ENCODE measurements around the gene ALOX12B. TPM values are rescaled to one million over a fixed set of nuclear protein-coding genes. Genes with fewer than 3 reads are reported as not detected.

The ALOX12B gene
- polyA plus RNA-seq, 2 of the 4 experiments (the other 2 are of a cell fraction), result 0.63 to 1.0 TPM

DNA sequence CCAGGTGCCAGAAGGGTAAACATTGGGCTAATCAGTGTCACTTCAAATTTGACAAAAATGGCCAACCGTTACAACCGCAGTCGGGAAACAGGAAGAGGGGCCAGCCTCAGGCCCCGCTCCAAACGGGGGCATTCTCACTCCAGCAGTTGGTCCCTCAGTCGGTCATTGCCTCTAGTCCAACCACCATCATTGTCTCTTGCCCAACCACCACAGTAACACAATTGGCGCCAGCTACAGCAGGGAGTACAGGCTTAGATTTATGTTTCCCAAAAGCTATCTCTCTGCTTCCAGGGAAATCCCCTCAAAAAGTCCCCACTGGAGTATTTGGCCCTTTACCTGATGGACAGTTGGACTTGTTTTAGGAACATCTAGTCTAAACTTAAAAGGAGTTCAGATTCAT is 28.4 kb downstream of the ALOX12B start:
- no peak for DNase-seq (ENCODE audit: low read depth in 1 of 2, low spot score in 1 of 2)
- no peak for FAIRE-seq
- ATAC-seq, result no peak
- POLR2A ChIA-PET, result no interaction called here
- H3K4me2 ChIP-seq, result no peak overlapping the region
- WGBS (ENCODE audit: missing lambda C conversion rate), result 21% methylated on average over 7 of the region's 7 CpGs
- CTCF ChIA-PET, result interaction anchor here (0.6 to 13.8 kb wide), 33 partner anchors 7 to 944 kb away, joined by 3 to 682 read pairs (median 13); partner anchors contain the start of genes ALOX12B, ALOX15B, ALOXE3 and CNTROB
- peaks cover 6% of the 10 kb centered on the region; the same call in 2 of the 3 replicates for H3K4me1 ChIP-seq
- H3K27ac ChIP-seq, result no peak overlapping the region
- TF ChIP-seq ZFP36 (IDR thresholded peaks at IDR 0.05; ENCODE audit: borderline replicate concordance, partially characterized antibody) (no peak), HDAC2 (IDR thresholded peaks at IDR 0.05) (no peak), RCOR1 (IDR thresholded peaks at IDR 0.05; ENCODE audit: low read depth, low read length) (no peak), NR3C1 (IDR thresholded peaks at IDR 0.05) (no peak), CHD2 (IDR thresholded peaks at IDR 0.05; ENCODE audit: low read length, partially characterized antibody) (no peak), ELK1 (IDR thresholded peaks at IDR 0.05; ENCODE audit: low read depth, low read length) (no peak), EP300 (IDR thresholded peaks at IDR 0.05) (no peak), MAX (IDR thresholded peaks at IDR 0.05) (no peak), RARB (CRISPR knock-in tag; IDR thresholded peaks at IDR 0.05) (no peak), KDM5A (IDR thresholded peaks at IDR 0.05) (no peak), BHLHE40 (IDR thresholded peaks at IDR 0.05; ENCODE audit: low read depth, low read length) (no peak), KDM1A (IDR thresholded peaks at IDR 0.05; ENCODE audit: low read depth) (no peak), CBX2 (IDR thresholded peaks at IDR 0.05; ENCODE audit: borderline replicate concordance, low read depth) (no peak), NFE2L2 (conservative IDR thresholded peaks at IDR 0.05; ENCODE audit: low read length) (no peak), MAFK (IDR thresholded peaks at IDR 0.05; ENCODE audit: partially characterized antibody) (no peak), HOXA7 (CRISPR knock-in tag; IDR thresholded peaks at IDR 0.05) (no peak)
- TF ChIP-seq, protein P1, sequence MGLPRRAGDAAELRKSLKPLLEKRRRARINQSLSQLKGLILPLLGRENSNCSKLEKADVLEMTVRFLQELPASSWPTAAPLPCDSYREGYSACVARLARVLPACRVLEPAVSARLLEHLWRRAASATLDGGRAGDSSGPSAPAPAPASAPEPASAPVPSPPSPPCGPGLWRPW (IDR thresholded peaks at IDR 0.05), result no peak
- TF ChIP-seq, protein P2, sequence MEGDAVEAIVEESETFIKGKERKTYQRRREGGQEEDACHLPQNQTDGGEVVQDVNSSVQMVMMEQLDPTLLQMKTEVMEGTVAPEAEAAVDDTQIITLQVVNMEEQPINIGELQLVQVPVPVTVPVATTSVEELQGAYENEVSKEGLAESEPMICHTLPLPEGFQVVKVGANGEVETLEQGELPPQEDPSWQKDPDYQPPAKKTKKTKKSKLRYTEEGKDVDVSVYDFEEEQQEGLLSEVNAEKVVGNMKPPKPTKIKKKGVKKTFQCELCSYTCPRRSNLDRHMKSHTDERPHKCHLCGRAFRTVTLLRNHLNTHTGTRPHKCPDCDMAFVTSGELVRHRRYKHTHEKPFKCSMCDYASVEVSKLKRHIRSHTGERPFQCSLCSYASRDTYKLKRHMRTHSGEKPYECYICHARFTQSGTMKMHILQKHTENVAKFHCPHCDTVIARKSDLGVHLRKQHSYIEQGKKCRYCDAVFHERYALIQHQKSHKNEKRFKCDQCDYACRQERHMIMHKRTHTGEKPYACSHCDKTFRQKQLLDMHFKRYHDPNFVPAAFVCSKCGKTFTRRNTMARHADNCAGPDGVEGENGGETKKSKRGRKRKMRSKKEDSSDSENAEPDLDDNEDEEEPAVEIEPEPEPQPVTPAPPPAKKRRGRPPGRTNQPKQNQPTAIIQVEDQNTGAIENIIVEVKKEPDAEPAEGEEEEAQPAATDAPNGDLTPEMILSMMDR (IDR thresholded peaks at IDR 0.05), result no peak
- TF ChIP-seq, protein P3, sequence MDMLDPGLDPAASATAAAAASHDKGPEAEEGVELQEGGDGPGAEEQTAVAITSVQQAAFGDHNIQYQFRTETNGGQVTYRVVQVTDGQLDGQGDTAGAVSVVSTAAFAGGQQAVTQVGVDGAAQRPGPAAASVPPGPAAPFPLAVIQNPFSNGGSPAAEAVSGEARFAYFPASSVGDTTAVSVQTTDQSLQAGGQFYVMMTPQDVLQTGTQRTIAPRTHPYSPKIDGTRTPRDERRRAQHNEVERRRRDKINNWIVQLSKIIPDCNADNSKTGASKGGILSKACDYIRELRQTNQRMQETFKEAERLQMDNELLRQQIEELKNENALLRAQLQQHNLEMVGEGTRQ (IDR thresholded peaks at IDR 0.05), result no peak
- no peak overlapping the region for H3K4me3 ChIP-seq
- H3K9me3 ChIP-seq, result no peaks in the 10 kb centered on the region

GRCh38 chr17:8057691-8058114 is 29.8 kb downstream of the ALOX12B start:
- CTCF ChIA-PET, result interaction anchor here (0.6 to 13.8 kb wide), 73 partner anchors 8 to 1013 kb away, joined by 3 to 682 read pairs (median 5); partner anchors contain the start of genes ALOX12B, ALOX15B, ALOXE3 and CNTROB
- ATAC-seq (peak; percentile 67 to 93), FAIRE-seq (peak; percentile 100), DNase-seq (ENCODE audit: low read depth in 1 of 2, low spot score in 1 of 2) (peak; percentile 88 to 97)
- Histone ChIP-seq H3K4me1 (peaks cover 6% of the 10 kb centered on the region; the same call in 2 of the 3 replicates), H3K9me3 (no peaks in the 10 kb centered on the region), H3K27ac (no peak overlapping the region; a peak in 1 of 6 replicates), H3K4me3 (peak overlapping the region; percentile 16; the same call in 2 of the 3 replicates), H3K4me2 (peak overlapping the region; percentile 65)
- POLR2A ChIA-PET, result interaction anchor here (1.0 to 1.4 kb wide), 3 partner anchors 21 to 145 kb away, joined by 3 to 6 read pairs (median 3); no protein-coding TSS in a partner anchor
- no peak for TF ChIP-seq FOSB (CRISPR knock-in tag; IDR thresholded peaks at IDR 0.05)
- TF ChIP-seq RFX5 (IDR thresholded peaks at IDR 0.05), result no peak
- peak in 1 of 2 experiments; percentile 72; a peak in 1 of 4 replicates for TF ChIP-seq CEBPB (IDR thresholded peaks at IDR 0.05)
- peak; percentile 78 for TF ChIP-seq SMC3 (IDR thresholded peaks at IDR 0.05)
- TF ChIP-seq, protein P4, sequence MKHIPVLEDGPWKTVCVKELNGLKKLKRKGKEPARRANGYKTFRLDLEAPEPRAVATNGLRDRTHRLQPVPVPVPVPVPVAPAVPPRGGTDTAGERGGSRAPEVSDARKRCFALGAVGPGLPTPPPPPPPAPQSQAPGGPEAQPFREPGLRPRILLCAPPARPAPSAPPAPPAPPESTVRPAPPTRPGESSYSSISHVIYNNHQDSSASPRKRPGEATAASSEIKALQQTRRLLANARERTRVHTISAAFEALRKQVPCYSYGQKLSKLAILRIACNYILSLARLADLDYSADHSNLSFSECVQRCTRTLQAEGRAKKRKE (CRISPR knock-in tag; IDR thresholded peaks at IDR 0.05; ENCODE audit: low read depth), result no peak
- TF ChIP-seq CBX8 (IDR thresholded peaks at IDR 0.05), result no peak
- no peak for TF ChIP-seq EHF (CRISPR knock-in tag; IDR thresholded peaks at IDR 0.05)
- TF ChIP-seq, protein P2 (IDR thresholded peaks at IDR 0.05), result peak; percentile 93
- peak; percentile 75; the same call in 1 of the 2 replicates for TF ChIP-seq MYC (IDR thresholded peaks at IDR 0.05; ENCODE audit: borderline replicate concordance, low read length)
- no peak for TF ChIP-seq MAZ (IDR thresholded peaks at IDR 0.05; ENCODE audit: borderline replicate concordance, low read depth, low read length)
- no peak for TF ChIP-seq ZSCAN20 (CRISPR knock-in tag; IDR thresholded peaks at IDR 0.05)
- peak; percentile 72 for TF ChIP-seq MAX (IDR thresholded peaks at IDR 0.05)
- TF ChIP-seq RAD21 (conservative IDR thresholded peaks at IDR 0.05 in 1 of 2, IDR thresholded peaks at IDR 0.05 in 1 of 2), result peak; percentile 90 to 94
- 2% methylated on average over 14 of the region's 14 CpGs for WGBS (ENCODE audit: missing lambda C conversion rate)
